Adrenal gland (tissue), 12 donors: ENCODE data around the gene PAGR1. TPM values are rescaled to one million over a fixed set of nuclear protein-coding genes. Genes with fewer than 3 reads are reported as not detected.

Experiments
- DNase-seq, 7 donors: peaks; one replicate each; pipeline ENCODE4 v3.0.0-alpha.2; 2019 to 2020
- H3K27ac ChIP-seq, 5 donors: fragments of 200-600 bp; sonication (generic) in 4 of 5; 1 replicate in 3 of 5; 2 replicates in 2 of 5; pipeline versions ENCODE4 v1.5.1 to v1.8.0; 2016 to 2020; ENCODE audit warnings: mild to moderate bottlenecking in 1 of 5
- H3K27me3 ChIP-seq: fragments of 200-600 bp; 2 replicates; pipeline ENCODE4 v1.8.0; 2021
- H3K36me3 ChIP-seq, 2 donors: fragments of 200-600 bp; replicated peaks in 1 of 2; 1 replicate in 1 of 2; 2 replicates in 1 of 2; pipeline versions ENCODE4 v1.5.1 to v1.8.0; 2018 to 2022
- H3K4me1 ChIP-seq, 2 donors: fragments of 200-600 bp; replicated peaks in 1 of 2; 1 replicate in 1 of 2; 2 replicates in 1 of 2; pipeline versions ENCODE4 v1.5.1 to v1.8.0; 2018 to 2021
- H3K4me3 ChIP-seq, 4 donors: fragments of 200-600 bp; sonication (generic) in 3 of 4; one replicate each; pipeline ENCODE4 v1.5.1; 2016 to 2018
- H3K9me3 ChIP-seq, 3 donors: fragments of 200-600 bp; sonication (generic) in 1 of 3; replicated peaks in 1 of 3; 1 replicate in 2 of 3; 2 replicates in 1 of 3; pipeline versions ENCODE4 v1.5.1 to v1.8.0; 2016 to 2021
- CTCF ChIP-seq, 6 experiments: fragments of 450-650 bp in 4 of 6; fragments of 200-600 bp in 2 of 6; sonication (generic) in 1 of 6; IDR thresholded peaks; 1 replicate in 5 of 6; 2 replicates in 1 of 6; pipeline versions ENCODE4 v1.5.1 to v1.8.0; 2016 to 2021; ENCODE audit warnings: antibody characterized with exemption in 6 of 6, mild to moderate bottlenecking in 2 of 6, moderate library complexity in 1 of 6
- POLR2A ChIP-seq, 2 donors: fragments of 450-650 bp; IDR thresholded peaks; one replicate each; pipeline ENCODE4 v1.6.1; 2017; ENCODE audit warnings: antibody characterized with exemption in 2 of 2, mild to moderate bottlenecking in 2 of 2, moderate library complexity in 1 of 2
- WGBS, 4 donors: extraction: QIAGEN DNeasy Blood & Tissue Kit in 2 of 4; methylation state at CpG; one replicate each; pipeline versions ENCODE4 v1.1.5 to v1.1.7; 2013 to 2017; 5-methylcytosine and 5-hydroxymethylcytosine counted together
- intact Hi-C, 2 donors: fragments of 100-400 bp; cut with DNase I; formaldehyde crosslinking; loops; one replicate each; pipeline versions ENCODE4 v1.14.1 to v1.15.0; 2022 to 2023
- polyA plus RNA-seq, 3 donors: library from polyadenylated mRNA; stranded (reverse); fragments of 200-250 nt in 2 of 3; fragments of 350-450 nt in 1 of 3; fragmentation: Illumina TruSeq in 1 of 3; extraction: RNeasy Lipid Tissue Mini Kit (QIAGEN cat#74804) in 1 of 3; gene quantifications; one replicate each; pipeline ENCODE4 v1.2.3, GENCODE V29; 2013 to 2014
- total RNA-seq, 9 donors: library from RNA; depleted of rRNA in 4 of 9; stranded (reverse); fragments of >200 nt in 4 of 9; fragments of 120-200 nt in 1 of 9; fragmentation: NEBNext Ultra II Directional in 1 of 9; extraction: Animal tissue kit (Norgen Biotek cat#: 25700) in 1 of 9; gene quantifications; one replicate each; pipeline versions ENCODE4 v1.1.0 to v1.2.4, GENCODE V29; 2013 to 2023
- donor health status: healthy with polysubstance abuse.
- donor health status: Bipolar disorder and iron deficiency.
- donor health status: DM: yes; HTN: yes; CAD: no.
- donor health status: DM: no; HTN: no; CAD: no.
- donor health status: DM: no; HTN: no; CAD: no.
- donor health status: DM: yes; HTN: yes; CAD: no.

PAGR1 gene
- total and polyA plus RNA-seq, 12 donors = 14.2 to 89.1 (median 39.8) TPM

- TF ChIP-seq CTCF (IDR thresholded peaks at IDR 0.05) = no peak
- TF ChIP-seq POLR2A (IDR thresholded peaks at IDR 0.05) = no peak
- no peaks in the 10 kb centered on the region for H3K9me3 ChIP-seq
- H3K4me3 ChIP-seq = no peak overlapping the region
- H3K36me3 ChIP-seq = peaks cover 0 to 98% of the 10 kb centered on the region in 2 donors
- peaks cover 16 to 22% of the 10 kb centered on the region in 2 donors for H3K4me1 ChIP-seq
- WGBS, 4 donors = 95 to 99% (median 97%) methylated on average over 7 to 9 of the region's 9 CpGs
- H3K27ac ChIP-seq = no peak overlapping the region
- no peaks in the 10 kb centered on the region for H3K27me3 ChIP-seq
- intact Hi-C loops = no loop called here
- DNase-seq = no peak
Measured at GRCh38 chr16:29842732-29843346, 26.9 kb downstream of the PAGR1 start.

- WGBS, 4 donors = 93 to 98% (median 94%) methylated on average over 6 to 8 of the region's 8 CpGs
Measured at GRCh38 chr16:29843931-29844330, 28.0 kb downstream of the PAGR1 start.

GRCh38 chr16:29844575-29845331 is 28.8 kb downstream of the PAGR1 start:
- no peaks in the 10 kb centered on the region for H3K9me3 ChIP-seq
- peaks cover 0 to 84% of the 10 kb centered on the region in 2 donors for H3K36me3 ChIP-seq
- WGBS, 4 donors = 77 to 81% (median 79%) methylated on average over 17 to 28 of the region's 28 CpGs
- no peak overlapping the region for H3K4me3 ChIP-seq
- H3K27ac ChIP-seq = peak overlapping the region in 4 of 5 donors; percentile 3 to 85 (median 68)
- intact Hi-C loops = no loop called here
- peak in 1 of 2 donors; percentile 37 for TF ChIP-seq POLR2A (IDR thresholded peaks at IDR 0.05)
- TF ChIP-seq CTCF (IDR thresholded peaks at IDR 0.05) = no peak
- peaks cover 11% of the 10 kb centered on the region in 2 donors for H3K4me1 ChIP-seq
- no peaks in the 10 kb centered on the region for H3K27me3 ChIP-seq
- peak in 6 of 7 donors; percentile 78 to 87 (median 85) for DNase-seq

More at GRCh38 chr16:29843931-29844330, 28.0 kb downstream of the PAGR1 start:
- intact Hi-C loops = no loop called here
- no peak for DNase-seq
- H3K27ac ChIP-seq = peak overlapping the region in 4 of 5 donors; percentile 3 to 85 (median 68)
- H3K9me3 ChIP-seq = no peaks in the 10 kb centered on the region
- H3K4me1 ChIP-seq = peaks cover 16 to 18% of the 10 kb centered on the region in 2 donors
- TF ChIP-seq POLR2A (IDR thresholded peaks at IDR 0.05) = no peak
- no peak for TF ChIP-seq CTCF (IDR thresholded peaks at IDR 0.05)
- H3K27me3 ChIP-seq = no peaks in the 10 kb centered on the region
- H3K4me3 ChIP-seq = no peak overlapping the region
- peaks cover 0 to 92% of the 10 kb centered on the region in 2 donors for H3K36me3 ChIP-seq

- DNase-seq = peak in 1 of 7 donors; percentile 47
- TF ChIP-seq CTCF (IDR thresholded peaks at IDR 0.05) (no peak), POLR2A (IDR thresholded peaks at IDR 0.05) (no peak)
- Histone ChIP-seq H3K4me3 (no peak overlapping the region), H3K4me1 (peaks cover 4 to 5% of the 10 kb centered on the region in 2 donors), H3K36me3 (peaks cover 0 to 75% of the 10 kb centered on the region in 2 donors), H3K9me3 (no peaks in the 10 kb centered on the region), H3K27me3 (no peaks in the 10 kb centered on the region), H3K27ac (peak overlapping the region in 3 of 5 donors; percentile 45 to 73 (median 59))
- intact Hi-C loops = no loop called here
- 91 to 96% (median 93%) methylated on average over 10 to 18 of the region's 18 CpGs for WGBS, 4 donors
Measured at GRCh38 chr16:29845656-29846055, 29.7 kb downstream of the PAGR1 start.
